ENCODE data around the gene VSTM2L. TPM values are rescaled to one million over a fixed set of nuclear protein-coding genes. Genes with fewer than 3 reads are reported as not detected.

The VSTM2L gene
- total and polyA plus RNA-seq, 2 of the 13 experiments (the other 11 are each of a cell fraction or from before 2014, with no cell fraction given) = not detected

- TF ChIP-seq ZNF234 (CRISPR knock-in tag; conservative IDR thresholded peaks at IDR 0.05) (no peak), PHF8 (CRISPR knock-in tag; IDR thresholded peaks at IDR 0.05) (0 out of 2 replicates have a peak, but pooled peaks have one; percentile 4), ZNF280B (CRISPR knock-in tag; IDR thresholded peaks at IDR 0.05; ENCODE audit: borderline replicate concordance) (peak; percentile 56; the same call in 1 of the 2 replicates), ZNF619 (CRISPR knock-in tag; IDR thresholded peaks at IDR 0.05) (peak; percentile 5; the same call in 1 of the 2 replicates), ZNF768 (CRISPR knock-in tag; IDR thresholded peaks at IDR 0.05) (peak; percentile 39; the same call in 1 of the 2 replicates), HIC2 (CRISPR knock-in tag; IDR thresholded peaks at IDR 0.05; ENCODE audit: low read depth) (no peak)
These were observed 80.4 kb downstream of the VSTM2L start (continued) for GRCh38 chr20:37983286-37983685.

- intact Hi-C loops (cut with micrococcal nuclease; ENCODE audit: unreplicated experiment) (no loop called here), in situ Hi-C loops (cut with HindIII; ENCODE audit: extremely low pct_ligation_motif_present, low pct_unique_long_range_greater_than_20kb) (no loop called here)
- H3K36me3 ChIP-seq (replicated peaks in 1 of 2; ENCODE audit: control insufficient read depth in 1 of 2, insufficient read depth in 2 of 2, low read length in 2 of 2) = peaks cover 11 to 28% of the 10 kb centered on the region in 2 experiments
- ATAC-seq (peak; percentile 96), DNase-seq (ENCODE audit: low spot score) (peak; percentile 92), FAIRE-seq (peak; percentile 91)
- H3K79me2 ChIP-seq (ENCODE audit: insufficient read depth, low read length) = no peaks in the 10 kb centered on the region
- peaks cover 59% of the 10 kb centered on the region for H3K4me1 ChIP-seq (ENCODE audit: insufficient read depth, low read length)
- WGBS (ENCODE audit: low lambda C conversion rate) = 26% methylated on average over 14 of the region's 14 CpGs
- peak overlapping the region; percentile 48 for H3K9ac ChIP-seq (ENCODE audit: insufficient read depth, low read depth, low read length)
- H3K4me3 ChIP-seq (replicated peaks in 1 of 3; ENCODE audit: insufficient read depth in 1 of 3, low read depth in 2 of 3, low read length in 3 of 3) = peak overlapping the region in 1 of 3 experiments; percentile 20; a peak in 2 of 6 replicates
- H2AFZ ChIP-seq (ENCODE audit: low read length) = no peak overlapping the region
- no peaks in the 10 kb centered on the region for H3K9me3 ChIP-seq (ENCODE audit: low read length)
- H3K27ac ChIP-seq (ENCODE audit: extremely low read length, insufficient read depth, low read length) = peak overlapping the region; percentile 80
- CTCF ChIA-PET (ENCODE audit: low intra/inter-chr PET ratio, low total read pairs) = no interaction called here
- no peaks in the 10 kb centered on the region for H3K27me3 ChIP-seq (ENCODE audit: control insufficient read depth in 1 of 2, insufficient read depth in 2 of 2, low read length in 2 of 2)
- POLR2A ChIA-PET = interaction anchor here (0.9 to 1.1 kb wide), 4 partner anchors 9 to 159 kb away, joined by 3 to 6 read pairs (median 4); partner anchors contain the start of gene TTI1
- TSS peak; percentile 58 for BruUV-seq (replicated peaks)
- H4K20me1 ChIP-seq (ENCODE audit: insufficient read depth, low read length) = no peaks in the 10 kb centered on the region
- H3K4me2 ChIP-seq (ENCODE audit: low read depth, low read length) = peak overlapping the region; percentile 63
- TF ChIP-seq ZNF678 (CRISPR knock-in tag; IDR thresholded peaks at IDR 0.05) (no peak), ZNF652 (CRISPR knock-in tag; IDR thresholded peaks at IDR 0.05; ENCODE audit: borderline replicate concordance, low read depth) (no peak; the same call in 1 of the 2 replicates), CEBPG (CRISPR knock-in tag; IDR thresholded peaks at IDR 0.05) (no peak), ZNF704 (CRISPR knock-in tag; IDR thresholded peaks at IDR 0.05; ENCODE audit: borderline replicate concordance) (no peak), RARA (CRISPR knock-in tag; IDR thresholded peaks at IDR 0.05) (peak; percentile 67), TBL1XR1 (IDR thresholded peaks at IDR 0.05; ENCODE audit: borderline replicate concordance, low read length, partially characterized antibody) (peak; percentile 38), PCBP2 (optimal IDR thresholded peaks at IDR 0.05; ENCODE audit: low read depth, low read length, poor library complexity, severe bottlenecking) (no peak), ZNF773 (CRISPR knock-in tag; IDR thresholded peaks at IDR 0.05; ENCODE audit: borderline replicate concordance) (no peak), EP300 (IDR thresholded peaks at IDR 0.05; ENCODE audit: low read depth in 2 of 2, low read length in 2 of 2) (peak; percentile 68 to 85), EP300 (CRISPR knock-in tag; IDR thresholded peaks at IDR 0.05; ENCODE audit: borderline replicate concordance) (no peak), NFIB (CRISPR knock-in tag; IDR thresholded peaks at IDR 0.05; ENCODE audit: borderline replicate concordance) (no peak), SP4 (CRISPR knock-in tag; IDR thresholded peaks at IDR 0.05) (peak; percentile 68), ZNF589 (CRISPR knock-in tag; conservative IDR thresholded peaks at IDR 0.05) (no peak)
These were observed 81.3 kb downstream of the VSTM2L start for GRCh38 chr20:37984018-37984785.

All from HepG2 (cell line).